Type B pancreatic cell (in vitro differentiated cells): ENCODE measurements around the gene SMIM28. TPM values are rescaled to one million over a fixed set of nuclear protein-coding genes. Genes with fewer than 3 reads are reported as not detected.

ENCODE experiments used
- DNase-seq: peaks from one replicate; pipeline ENCODE4 v3.0.0; 2021; ENCODE audit warnings: mixed read lengths; ENCODE audit not compliant: unreplicated experiment; ENCODE audit errors: extremely low spot score
- H3K27ac Mint-ChIP-seq: 2 replicates; pipeline ENCODE4 v1.8.0; 2021; ENCODE audit warnings: mild to moderate bottlenecking, mixed read lengths
- H3K27me3 Mint-ChIP-seq: 2 replicates; pipeline ENCODE4 v1.8.0; 2021; ENCODE audit warnings: mixed read lengths
- H3K36me3 Mint-ChIP-seq: 2 replicates; pipeline ENCODE4 v1.8.0; 2021; ENCODE audit warnings: mixed read lengths
- H3K4me1 Mint-ChIP-seq: one replicate; pipeline ENCODE4 v1.8.0; 2021; ENCODE audit warnings: mixed read lengths; ENCODE audit not compliant: unreplicated experiment
- H3K4me3 Mint-ChIP-seq: 2 replicates; pipeline ENCODE4 v1.8.0; 2021; ENCODE audit warnings: mild to moderate bottlenecking, mixed read lengths
- H3K9me3 Mint-ChIP-seq: 2 replicates; pipeline ENCODE4 v1.8.0; 2021; ENCODE audit warnings: mixed read lengths
- CTCF ChIP-seq: fragments of 200-600 bp; sonication (generic); conservative IDR thresholded peaks from 2 replicates; pipeline ENCODE4 v1.5.0; 2021; ENCODE audit warnings: antibody characterized with exemption, mild to moderate bottlenecking
- total RNA-seq: library from RNA; stranded (reverse); gene quantifications from 2 replicates; pipeline ENCODE4 v1.2.1, GENCODE V29; 2021; ENCODE audit warnings: low replicate concordance

The SMIM28 gene
- total RNA-seq, 1 donor from 2014 or later, result not detected

GRCh38 chr6:138334963-138335362 is 42.7 kb upstream of the SMIM28 start:
- peaks cover 11% of the 10 kb centered on the region for H3K36me3 Mint-ChIP-seq
- no peak overlapping the region for H3K27ac Mint-ChIP-seq
- H3K4me3 Mint-ChIP-seq, result no peak overlapping the region
- no peak for TF ChIP-seq CTCF
- peaks cover 4% of the 10 kb centered on the region for H3K4me1 Mint-ChIP-seq
- H3K9me3 Mint-ChIP-seq, result no peaks in the 10 kb centered on the region
- no peak for DNase-seq
- no peaks in the 10 kb centered on the region for H3K27me3 Mint-ChIP-seq

DNA sequence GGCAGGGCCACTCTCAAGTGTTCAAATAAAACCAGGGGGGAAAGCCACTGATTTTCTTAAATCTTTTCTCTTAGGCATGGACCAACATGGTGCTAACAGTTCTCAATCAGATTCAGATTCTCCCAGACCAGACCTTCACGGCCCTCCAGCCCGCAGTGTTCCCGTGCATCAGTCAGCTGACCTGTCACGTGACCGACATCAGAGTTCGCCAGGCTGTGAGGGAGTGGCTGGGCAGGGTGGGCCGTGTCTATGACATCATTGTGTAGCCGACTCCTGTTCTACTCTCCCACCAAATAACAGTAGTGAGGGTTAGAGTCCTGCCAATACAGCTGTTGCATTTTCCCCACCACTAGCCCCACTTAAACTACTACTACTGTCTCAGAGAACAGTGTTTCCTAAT is 41.5 kb upstream of the SMIM28 start:
- H3K9me3 Mint-ChIP-seq, result no peaks in the 10 kb centered on the region
- TF ChIP-seq CTCF, result no peak
- peaks cover 4% of the 10 kb centered on the region for H3K4me1 Mint-ChIP-seq
- no peaks in the 10 kb centered on the region for H3K27me3 Mint-ChIP-seq
- H3K4me3 Mint-ChIP-seq, result no peak overlapping the region
- peaks cover 11% of the 10 kb centered on the region for H3K36me3 Mint-ChIP-seq
- no peak overlapping the region for H3K27ac Mint-ChIP-seq
- no peak for DNase-seq

DNA sequence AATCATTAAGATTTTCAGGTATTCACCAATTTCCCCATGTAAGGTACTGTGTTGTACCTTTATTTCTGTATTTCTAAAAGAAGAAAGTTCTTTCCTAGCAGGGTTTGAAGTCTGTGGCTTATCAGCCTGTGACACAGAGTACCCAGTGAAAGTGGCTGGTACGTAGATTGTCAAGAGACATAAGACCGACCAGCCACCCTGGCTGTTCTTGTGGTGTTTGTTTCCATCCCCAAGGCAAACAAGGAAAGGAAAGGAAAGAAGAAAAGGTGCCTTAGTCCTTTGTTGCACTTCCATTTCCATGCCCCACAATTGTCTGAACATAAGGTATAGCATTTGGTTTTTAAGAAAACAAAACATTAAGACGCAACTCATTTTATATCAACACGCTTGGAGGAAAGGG is 40.6 kb upstream of the SMIM28 start:
- Mint-ChIP-seq H3K36me3 (peaks cover 11% of the 10 kb centered on the region), H3K9me3 (no peaks in the 10 kb centered on the region), H3K27me3 (no peaks in the 10 kb centered on the region), H3K27ac (no peak overlapping the region), H3K4me1 (no peaks in the 10 kb centered on the region), H3K4me3 (no peak overlapping the region)
- no peak for DNase-seq
- no peak for TF ChIP-seq CTCF

GRCh38 chr6:138339024-138339423 is 38.7 kb upstream of the SMIM28 start:
- Mint-ChIP-seq H3K4me1 (no peaks in the 10 kb centered on the region), H3K27me3 (no peaks in the 10 kb centered on the region), H3K9me3 (no peaks in the 10 kb centered on the region), H3K36me3 (peaks cover 11% of the 10 kb centered on the region), H3K27ac (no peak overlapping the region), H3K4me3 (no peak overlapping the region)
- DNase-seq, result no peak
- no peak for TF ChIP-seq CTCF

- H3K4me1 Mint-ChIP-seq, result no peaks in the 10 kb centered on the region
- no peaks in the 10 kb centered on the region for H3K9me3 Mint-ChIP-seq
- peaks cover 6% of the 10 kb centered on the region for H3K36me3 Mint-ChIP-seq
- no peak overlapping the region for H3K4me3 Mint-ChIP-seq
- H3K27ac Mint-ChIP-seq, result no peak overlapping the region
- DNase-seq, result no peak
- H3K27me3 Mint-ChIP-seq, result no peaks in the 10 kb centered on the region
- TF ChIP-seq CTCF, result no peak
Measured at GRCh38 chr6:138341176-138341575, 36.5 kb upstream of the SMIM28 start.

DNA sequence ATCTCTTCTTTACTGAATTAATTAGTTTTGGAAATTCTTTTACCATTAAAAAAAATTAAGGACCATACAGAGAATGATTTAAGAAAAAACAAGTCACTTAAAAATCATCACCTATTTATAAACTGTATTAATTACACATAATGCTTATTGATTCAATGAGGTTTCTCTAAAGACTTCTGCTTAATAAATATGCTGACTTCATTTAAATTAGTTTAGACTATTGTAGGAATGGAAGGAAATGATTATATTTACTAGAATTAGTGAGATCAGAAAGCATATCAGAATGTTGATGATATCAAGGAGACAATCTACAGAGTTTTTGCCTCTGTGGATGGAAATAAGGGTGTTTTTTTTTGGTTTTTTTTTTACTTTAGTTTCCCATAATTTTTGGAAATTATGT is 34.6 kb upstream of the SMIM28 start:
- no peak for TF ChIP-seq CTCF
- H3K4me1 Mint-ChIP-seq, result no peaks in the 10 kb centered on the region
- H3K9me3 Mint-ChIP-seq, result no peaks in the 10 kb centered on the region
- H3K36me3 Mint-ChIP-seq, result peaks cover 6% of the 10 kb centered on the region
- no peaks in the 10 kb centered on the region for H3K27me3 Mint-ChIP-seq
- no peak overlapping the region for H3K4me3 Mint-ChIP-seq
- no peak for DNase-seq
- H3K27ac Mint-ChIP-seq, result no peak overlapping the region
